Measurements from ENCODE around the gene NOVA2. TPM values are rescaled to one million over a fixed set of nuclear protein-coding genes. Genes with fewer than 3 reads are reported as not detected.

Gene NOVA2
- total and polyA plus RNA-seq, 2 donors (not counting 3 experiments of a cell fraction or from before 2014, with no cell fraction given), result 5.6 to 34.2 TPM

- CTCF ChIA-PET, result interaction anchor here (0.5 to 2.5 kb wide), 5 partner anchors 10 to 71 kb away, joined by 3 to 7 read pairs (median 4); partner anchors contain the start of gene CCDC61
- Histone ChIP-seq H4K20me1 (replicated peaks; ENCODE audit: control insufficient read depth, extremely low read depth, insufficient read depth, low read length) (no peaks in the 10 kb centered on the region), H2AFZ (ENCODE audit: low read depth, low read length) (no peak overlapping the region), H3K27me3 (ENCODE audit: control insufficient read depth in 2 of 2, insufficient read depth in 2 of 2, low read length in 2 of 2) (no peaks in the 10 kb centered on the region), H3K4me3 (replicated peaks in 1 of 3; ENCODE audit: insufficient read depth in 1 of 3, low read depth in 1 of 3, low read length in 3 of 3) (no peak overlapping the region), H3K9me1 (replicated peaks; ENCODE audit: control insufficient read depth, extremely low read depth, insufficient read depth, low read length) (no peaks in the 10 kb centered on the region), H3K4me1 (ENCODE audit: control insufficient read depth, extremely low read depth, insufficient read depth, low read length) (no peaks in the 10 kb centered on the region), H3K27ac (ENCODE audit: insufficient read depth, low read depth, low read length) (no peak overlapping the region), H3K36me3 (ENCODE audit: control insufficient read depth in 2 of 2, extremely low read depth in 1 of 2, insufficient read depth in 2 of 2, low read length in 2 of 2) (peaks cover 6 to 7% of the 10 kb centered on the region in 2 experiments), H3K9me3 (replicated peaks; ENCODE audit: control insufficient read depth, insufficient read depth, low read length) (no peaks in the 10 kb centered on the region), H3K79me2 (ENCODE audit: control insufficient read depth, insufficient read depth, low read length) (no peaks in the 10 kb centered on the region), H3K4me2 (ENCODE audit: insufficient read depth, low read length) (no peak overlapping the region), H3K9ac (replicated peaks; ENCODE audit: extremely low read depth, insufficient read depth, low read length) (no peak overlapping the region)
- intact Hi-C loops (cut with micrococcal nuclease) (loop anchor here (5.0 kb wide), 1 partner anchor 34 kb away; the partner anchor contains the start of gene NOVA2), dilution Hi-C loops (cut with MboI; ENCODE audit: extremely low pct_ligation_motif_present, low sequenced_read_pairs) (no loop called here)
- no peak for TF ChIP-seq MYC (IDR thresholded peaks at IDR 0.05; ENCODE audit: low read depth, low read length)
- no peak for TF ChIP-seq MAX (IDR thresholded peaks at IDR 0.05; ENCODE audit: insufficient read depth, insufficient read length)
- no peak for TF ChIP-seq POLR2A (IDR thresholded peaks at IDR 0.05; ENCODE audit: low read depth, low read length)
- TF ChIP-seq POLR2AphosphoS5 (IDR thresholded peaks at IDR 0.05; ENCODE audit: insufficient read depth, low read depth, low read length), result no peak
- TF ChIP-seq EZH2 (IDR thresholded peaks at IDR 0.05; ENCODE audit: borderline replicate concordance, low read depth, low read length, severe bottlenecking), result no peak
- no peak for TF ChIP-seq JUN (IDR thresholded peaks at IDR 0.05; ENCODE audit: borderline replicate concordance, insufficient read depth, insufficient read length, low read depth)
- no peak for TF ChIP-seq FOS (IDR thresholded peaks at IDR 0.05; ENCODE audit: borderline replicate concordance, insufficient read depth, low read length)
- TF ChIP-seq GATA2 (IDR thresholded peaks at IDR 0.05; ENCODE audit: insufficient read depth, insufficient read length, low read depth, low read length), result no peak
- no peak for TF ChIP-seq CTCF (IDR thresholded peaks at IDR 0.05; ENCODE audit: extremely low read depth in 1 of 2, insufficient read depth in 1 of 2, low read depth in 1 of 2, low read length in 2 of 2)
- DNase-seq (ENCODE audit: low read depth, low spot score) (no peak), FAIRE-seq (no peak)
- POLR2A ChIA-PET, result no interaction called here
- no TSS peak for BruUV-seq (replicated peaks)
Observed at GRCh38 chr19:46006411-46006810, 32.7 kb upstream of the NOVA2 start.
